Loucy (cell line): ENCODE results near the gene MYOF.

Experiments
- CTCF ChIP-seq: fragments of 200-600 bp; sonication (generic); conservative IDR thresholded peaks from 2 replicates; pipeline ENCODE4 v1.5.1; 2014; ENCODE audit warnings: mild to moderate bottlenecking, antibody characterized with exemption, low read length
- EZH2phosphoT487 ChIP-seq: fragments of 200-600 bp; IDR thresholded peaks from 2 replicates; pipeline ENCODE4 v1.6.1; 2018; ENCODE audit warnings: antibody characterized with exemption, mild to moderate bottlenecking, moderate library complexity, borderline replicate concordance

DNA sequence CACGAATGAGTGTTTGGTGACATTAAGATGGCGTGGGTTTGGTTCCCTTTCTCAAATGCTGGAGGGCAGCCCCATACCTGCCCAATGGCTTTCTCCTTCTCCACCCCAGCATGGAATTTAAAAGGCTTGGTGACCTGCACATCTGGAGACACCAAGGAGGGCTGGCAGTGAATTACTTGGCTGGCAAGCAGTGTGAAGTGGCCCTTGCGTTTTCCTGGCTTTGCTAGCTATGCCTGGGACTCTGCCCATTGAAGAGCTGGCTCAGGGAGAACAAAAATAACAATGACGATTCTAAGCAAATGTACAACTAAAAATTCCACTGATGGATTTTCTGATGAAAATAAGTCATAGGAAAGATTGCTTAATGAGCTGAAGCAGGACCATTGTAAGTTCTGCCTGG is 204.8 kb downstream of the MYOF start:
- no peak for TF ChIP-seq CTCF
- no peak for TF ChIP-seq EZH2phosphoT487
